K562 (cell line): ENCODE measurements around the gene DLX4. TPM values are rescaled to one million over a fixed set of nuclear protein-coding genes. Genes with fewer than 3 reads are reported as not detected.

Experiments
- ATAC-seq: fragments of 200-7000 bp; cut with Tn5 transposase; 3 replicates; pipeline ENCODE4 v1.9.1; 2020; ENCODE audit warnings: moderate library complexity
- BruUV-seq: library from RNA; stranded (reverse); fragments of 400-500 nt; replicated peaks from 2 replicates; lab custom pipeline; 2021; lab: Mats Ljungman, UMichigan
- CTCF ChIA-PET: fragments of 300-600 bp; formaldehyde crosslinking; extraction: SDS; loops from one replicate; lab custom pipeline; 2021; ENCODE audit warnings: low intra/inter-chr PET ratio; lab: Yijun Ruan, JAX
- POLR2A ChIA-PET: fragments of 300-600, 350-650 bp; sonication (Branson Sonifier 250); formaldehyde crosslinking; extraction: SDS; loops from one replicate; lab custom pipeline; 2021; ENCODE audit warnings: antibody characterized with exemption, inconsistent platforms; lab: Yijun Ruan, JAX
- DNase-seq, 4 experiments: peaks; one replicate each; pipeline versions ENCODE4 v3.0.0 to v3.0.0-alpha.2; 2011 to 2018; ENCODE audit warnings: low spot score in 3 of 4, mixed read lengths in 3 of 4; ENCODE audit errors: extremely low read depth in 1 of 4
- FAIRE-seq: peaks from 2 replicates; lab custom pipeline; 2011; peaks lifted over from hg19 to GRCh38; lab: Jason Lieb, UNC
- H2AFZ ChIP-seq: 2 replicates; pipeline ENCODE4 v1.6.0; 2011; ENCODE audit warnings: low read depth, low read length, control low read depth, inconsistent platforms
- H3K27ac ChIP-seq: fragments of 200-600 bp; 3 replicates; pipeline ENCODE4 v1.8.0; 2011; ENCODE audit warnings: low read depth, mild to moderate bottlenecking, control low read depth, inconsistent platforms, low read length, moderate library complexity, mixed read lengths; ENCODE audit errors: extremely low read depth
- H3K27me3 ChIP-seq, 2 experiments: fragments of 300-600 bp in 1 of 2; 2 replicates in 1 of 2; 3 replicates in 1 of 2; pipeline versions ENCODE4 v1.6.0 to v1.8.0; 2011; ENCODE audit warnings: inconsistent platforms in 2 of 2, low read length in 2 of 2, mild to moderate bottlenecking in 1 of 2, mixed read lengths in 1 of 2, moderate library complexity in 1 of 2; ENCODE audit not compliant: control insufficient read depth in 2 of 2, insufficient read depth in 2 of 2
- H3K36me3 ChIP-seq: fragments of 300-600 bp; 3 replicates; pipeline ENCODE4 v1.8.0; 2011; ENCODE audit warnings: mild to moderate bottlenecking, low read length, inconsistent platforms; ENCODE audit not compliant: control insufficient read depth, insufficient read depth
- H3K4me1 ChIP-seq, 2 experiments: fragments of 200-600 bp in 1 of 2; replicated peaks in 1 of 2; 2 replicates in 1 of 2; 3 replicates in 1 of 2; pipeline versions ENCODE4 v1.5.1 to v1.8.0; 2011; ENCODE audit warnings: inconsistent platforms in 2 of 2, low read length in 2 of 2, mild to moderate bottlenecking in 1 of 2, mixed read lengths in 1 of 2, moderate library complexity in 1 of 2; ENCODE audit not compliant: control insufficient read depth in 2 of 2, insufficient read depth in 2 of 2
- H3K4me2 ChIP-seq: 2 replicates; pipeline ENCODE4 v1.6.1; 2011; ENCODE audit warnings: low read length, control low read depth, inconsistent platforms, mixed read lengths; ENCODE audit not compliant: insufficient read depth
- H3K4me3 ChIP-seq: fragments of 200-600 bp; sonication (generic), shearing (Covaris generic); 2 replicates; pipeline ENCODE4 v1.5.1; 2016; ENCODE audit warnings: control low read depth, inconsistent platforms
- H3K79me2 ChIP-seq: fragments of 200-600 bp; 3 replicates; pipeline ENCODE4 v1.8.0; 2011; ENCODE audit warnings: low read length, inconsistent platforms; ENCODE audit not compliant: control insufficient read depth, insufficient read depth
- H3K9ac ChIP-seq, 2 experiments: 2 replicates each; pipeline versions ENCODE4 v1.6.0 to v1.6.1; 2011; ENCODE audit warnings: low read depth in 2 of 2, low read length in 2 of 2, control low read depth in 1 of 2, inconsistent platforms in 1 of 2, mild to moderate bottlenecking in 1 of 2, mixed read lengths in 1 of 2; ENCODE audit not compliant: insufficient read depth in 1 of 2
- H3K9me1 ChIP-seq: one replicate; pipeline ENCODE4 v1.6.0; 2011; ENCODE audit warnings: inconsistent platforms, mild to moderate bottlenecking, low read length, moderate library complexity; ENCODE audit not compliant: control insufficient read depth, insufficient read depth
- H3K9me3 ChIP-seq: replicated peaks from 2 replicates; pipeline ENCODE4 v1.5.1; 2011; ENCODE audit warnings: low read depth, low read length, inconsistent platforms; ENCODE audit not compliant: control insufficient read depth, insufficient read depth
- H4K20me1 ChIP-seq: replicated peaks from 2 replicates; pipeline ENCODE4 v1.6.1; 2011; ENCODE audit warnings: low read length, inconsistent platforms, mixed read lengths; ENCODE audit not compliant: control insufficient read depth, insufficient read depth
- CREBBP ChIP-seq: IDR thresholded peaks from one replicate; pipeline ENCODE4 v1.6.1; 2012; ENCODE audit warnings: low read depth, mild to moderate bottlenecking, control low read depth, inconsistent platforms, low read length
- MAFG ChIP-seq: fragments of 450-650 bp; conservative IDR thresholded peaks from 2 replicates; pipeline ENCODE4 v1.6.1; 2016; ENCODE audit warnings: missing genetic modification characterization, missing compliant biosample characterization
- PHB2 ChIP-seq: fragments of 450-650 bp; IDR thresholded peaks from 2 replicates; pipeline ENCODE4 v1.6.1; 2017; ENCODE audit warnings: low read depth
- SOX6 ChIP-seq: fragments of 450-650 bp; IDR thresholded peaks from 2 replicates; pipeline ENCODE4 v1.6.1; 2014; ENCODE audit warnings: mild to moderate bottlenecking
- SPI1 ChIP-seq: IDR thresholded peaks from 2 replicates; pipeline ENCODE4 v1.6.1; 2011; ENCODE audit warnings: low read depth, low read length, control low read depth, borderline replicate concordance
- ZNF217 ChIP-seq: sonication (generic); formaldehyde crosslinking; IDR thresholded peaks from 2 replicates; pipeline ENCODE4 v1.8.0; 2022; ENCODE audit warnings: mild to moderate bottlenecking, missing genetic modification reagents
- WGBS: fragments of 100-300 bp; shearing (Covaris generic); methylation state at CpG from one replicate; pipeline ENCODE4 v1.1.6; 2016; ENCODE audit warnings: low coverage, mixed read lengths; ENCODE audit not compliant: insufficient coverage; ENCODE audit errors: missing lambda C conversion rate; 5-methylcytosine and 5-hydroxymethylcytosine counted together
- in situ Hi-C: fragments of 300-500 bp; cut with MboI; formaldehyde crosslinking; loops from 4 replicates; pipeline ENCODE4 v1.15.0; 2018; ENCODE audit warnings: inconsistent platforms, mixed read lengths
- intact Hi-C: fragments of 100-400 bp; cut with micrococcal nuclease; formaldehyde crosslinking; loops from 2 replicates; pipeline ENCODE4 v1.14.2; 2022
- polyA plus RNA-seq, 8 experiments: library from polyadenylated mRNA; depleted of rRNA in 4 of 8; stranded (reverse) in 5 of 8; unstranded in 3 of 8; fragments of >200 nt; fragmentation: Nextera tagmentation in 2 of 8; fragmentation: Illumina TruSeq in 1 of 8; extraction: Ambion mirVana in 2 of 8; extraction: Trizol in 1 of 8; gene quantifications; 2 replicates each; pipeline versions ENCODE4 v1.2.1 to v1.2.3, GENCODE V29; 2011 to 2014; ENCODE audit warnings: inconsistent platforms in 1 of 8, missing spikeins in 1 of 8
- total RNA-seq, 7 experiments: library from RNA; depleted of rRNA in 6 of 7; stranded (reverse); fragments of >200 nt in 6 of 7; fragmentation: Illumina TruSeq in 2 of 7; extraction: Trizol in 2 of 7; gene quantifications; 2 replicates each; pipeline versions ENCODE4 v1.2.1 to v1.2.3, GENCODE V29; 2011 to 2021; ENCODE audit warnings: low replicate concordance in 1 of 7
- TF ChIP-seq, protein P1 (sequence below): fragments of 450-650 bp; formaldehyde crosslinking; IDR thresholded peaks from 2 replicates; pipeline ENCODE4 v1.4.0; 2020; ENCODE audit warnings: mild to moderate bottlenecking
- TF ChIP-seq, protein P2 (sequence below), 2 experiments: fragments of 250-450 bp in 1 of 2; fragments of 450-650 bp in 1 of 2; sonication (Bioruptor Pico) in 1 of 2; IDR thresholded peaks; 2 replicates each; pipeline versions ENCODE4 v1.6.1 to v1.8.0; 2016 to 2021; ENCODE audit warnings: mild to moderate bottlenecking in 2 of 2, moderate library complexity in 2 of 2, missing compliant biosample characterization in 1 of 2, missing genetic modification characterization in 1 of 2

DLX4 gene
- total and polyA plus RNA-seq, 9 of the 15 experiments (the other 6 are each of a cell fraction or from before 2014, with no cell fraction given), result 0.15 to 2.2 (median 0.58) TPM

DNA sequence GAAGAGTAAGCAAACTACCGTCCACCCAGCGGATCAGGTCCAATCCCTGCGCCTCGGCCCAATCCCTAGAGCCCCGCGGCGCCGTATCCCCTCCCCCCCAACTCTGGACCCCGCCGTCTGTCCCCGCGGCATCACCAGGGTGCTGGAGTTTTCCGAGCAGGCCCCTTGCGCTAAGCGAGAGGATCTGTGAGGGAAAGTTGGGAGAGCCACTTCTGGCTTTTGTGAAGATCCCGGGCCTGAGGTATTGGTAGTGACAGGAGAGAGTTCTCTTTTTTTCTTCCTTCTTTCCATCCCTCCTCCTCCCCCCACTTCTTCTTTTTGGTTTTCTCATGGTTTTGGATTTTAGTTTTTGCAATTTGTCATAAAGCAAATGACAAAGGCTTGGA, 3.5 kb upstream of the DLX4 start:
- no peak overlapping the region for H2AFZ ChIP-seq
- H3K36me3 ChIP-seq, result no peaks in the 10 kb centered on the region
- FAIRE-seq (no peak), ATAC-seq (no peak), DNase-seq (no peak)
- ChIA-PET CTCF (no interaction called here), POLR2A (no interaction called here)
- no peaks in the 10 kb centered on the region for H3K9me3 ChIP-seq
- peaks cover 0 to 21% of the 10 kb centered on the region in 2 experiments; a peak in 3 of 5 replicates for H3K4me1 ChIP-seq
- H3K9me1 ChIP-seq, result no peaks in the 10 kb centered on the region
- H3K4me2 ChIP-seq, result no peak overlapping the region
- TF ChIP-seq SPI1, result peak; percentile 25; the same call in 1 of the 2 replicates
- TF ChIP-seq, protein P1, sequence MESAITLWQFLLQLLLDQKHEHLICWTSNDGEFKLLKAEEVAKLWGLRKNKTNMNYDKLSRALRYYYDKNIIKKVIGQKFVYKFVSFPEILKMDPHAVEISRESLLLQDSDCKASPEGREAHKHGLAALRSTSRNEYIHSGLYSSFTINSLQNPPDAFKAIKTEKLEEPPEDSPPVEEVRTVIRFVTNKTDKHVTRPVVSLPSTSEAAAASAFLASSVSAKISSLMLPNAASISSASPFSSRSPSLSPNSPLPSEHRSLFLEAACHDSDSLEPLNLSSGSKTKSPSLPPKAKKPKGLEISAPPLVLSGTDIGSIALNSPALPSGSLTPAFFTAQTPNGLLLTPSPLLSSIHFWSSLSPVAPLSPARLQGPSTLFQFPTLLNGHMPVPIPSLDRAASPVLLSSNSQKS (CRISPR knock-in tag), result no peak
- WGBS, result 11% methylated on average over 11 of the region's 16 CpGs
- peaks cover 39 to 78% of the 10 kb centered on the region in 2 experiments for H3K27me3 ChIP-seq
- no peak overlapping the region for H3K27ac ChIP-seq
- no peaks in the 10 kb centered on the region; the same call in 1 of the 2 replicates for H4K20me1 ChIP-seq
- intact Hi-C loops (no loop called here), in situ Hi-C loops (no loop called here)
- no peaks in the 10 kb centered on the region for H3K79me2 ChIP-seq
- H3K4me3 ChIP-seq, result no peak overlapping the region
- no TSS peak for BruUV-seq
- no peak overlapping the region for H3K9ac ChIP-seq

DNA sequence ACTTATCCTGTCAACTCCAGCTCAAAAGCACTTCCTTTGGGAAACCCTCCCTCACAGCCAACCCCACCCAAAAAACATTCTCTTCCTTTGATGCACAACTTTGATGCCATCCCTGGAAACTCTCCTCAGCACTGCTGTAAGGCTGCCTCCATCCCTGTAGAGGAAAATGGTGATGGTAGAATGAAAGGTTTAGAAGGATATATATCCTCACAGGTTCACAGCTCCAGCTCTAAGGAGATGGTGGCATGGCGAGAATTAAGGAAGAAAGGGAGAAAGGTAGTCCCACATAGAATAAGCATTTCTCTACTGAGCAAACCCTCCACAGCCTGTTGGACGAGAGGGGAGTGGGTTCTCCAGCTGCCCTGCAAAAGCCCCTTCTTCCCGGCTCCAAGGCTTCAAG, 2.2 kb upstream of the DLX4 start:
- Histone ChIP-seq H3K27ac (no peak overlapping the region), H3K4me3 (no peak overlapping the region), H3K4me1 (peaks cover 0 to 27% of the 10 kb centered on the region in 2 experiments; a peak in 3 of 5 replicates), H3K4me2 (no peak overlapping the region), H4K20me1 (peaks cover 4% of the 10 kb centered on the region; the same call in 1 of the 2 replicates), H3K36me3 (no peaks in the 10 kb centered on the region), H3K27me3 (peaks cover 50 to 91% of the 10 kb centered on the region in 2 experiments), H3K9me3 (no peaks in the 10 kb centered on the region), H3K79me2 (no peaks in the 10 kb centered on the region), H3K9me1 (no peaks in the 10 kb centered on the region), H3K9ac (no peak overlapping the region), H2AFZ (no peak overlapping the region)
- ChIA-PET POLR2A (interaction anchor here (0.6 to 0.7 kb wide), 3 partner anchors 7 to 219 kb away, joined by 3 to 4 read pairs (median 3); no protein-coding TSS in a partner anchor), CTCF (no interaction called here)
- DNase-seq, result no peak
- intact Hi-C loops (no loop called here), in situ Hi-C loops (no loop called here)
- no peak for TF ChIP-seq CREBBP
- TF ChIP-seq PHB2, result no peak
- TF ChIP-seq, protein P2, sequence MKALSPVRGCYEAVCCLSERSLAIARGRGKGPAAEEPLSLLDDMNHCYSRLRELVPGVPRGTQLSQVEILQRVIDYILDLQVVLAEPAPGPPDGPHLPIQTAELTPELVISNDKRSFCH (CRISPR knock-in tag; IDR thresholded peaks at IDR 0.05), result no peak
- TF ChIP-seq, protein P2 (tag; IDR thresholded peaks at IDR 0.05), result no peak
- no peak for TF ChIP-seq ZNF217 (CRISPR knock-in tag)
- TF ChIP-seq MAFG (tag), result no peak
- TF ChIP-seq SOX6, result no peak
- FAIRE-seq, result no peak
- 3% methylated on average over 3 of the region's 3 CpGs for WGBS
- no peak for ATAC-seq
- no TSS peak for BruUV-seq
